ENCODE results near the gene CLDN5.

Gene CLDN5

GRCh38 chr22:19520007-19520406 lies 4.2 kb downstream of the CLDN5 start:
- ChIA-PET CTCF (no interaction called here), POLR2A (no interaction called here)
- no peak for DNase-seq (ENCODE audit: extremely low spot score)
- TF ChIP-seq CTCF (IDR thresholded peaks at IDR 0.05; ENCODE audit: control extremely low read depth, extremely low read depth, low read depth, missing control alignments): no peak

- ChIA-PET CTCF (no interaction called here), POLR2A (no interaction called here)
- no peak for DNase-seq (ENCODE audit: extremely low spot score)
- no peak for TF ChIP-seq CTCF (IDR thresholded peaks at IDR 0.05; ENCODE audit: control extremely low read depth, extremely low read depth, low read depth, missing control alignments)
Observed at GRCh38 chr22:19519041-19519926, 4.9 kb downstream of the CLDN5 start.

GRCh38 chr22:19518635-19519034 lies 5.6 kb downstream of the CLDN5 start:
- ChIA-PET POLR2A (no interaction called here), CTCF (no interaction called here)
- no peak for TF ChIP-seq CTCF (IDR thresholded peaks at IDR 0.05; ENCODE audit: control extremely low read depth, extremely low read depth, low read depth, missing control alignments)
- DNase-seq (ENCODE audit: extremely low spot score): no peak

GRCh38 chr22:19517919-19518611 lies 6.1 kb downstream of the CLDN5 start:
- CTCF ChIA-PET: no interaction called here
- no peak for TF ChIP-seq CTCF (IDR thresholded peaks at IDR 0.05; ENCODE audit: control extremely low read depth, extremely low read depth, low read depth, missing control alignments)

GRCh38 chr22:19517171-19517500 lies 7.1 kb downstream of the CLDN5 start:
- POLR2A ChIA-PET: no interaction called here
- CTCF ChIA-PET: no interaction called here
- DNase-seq (ENCODE audit: extremely low spot score): no peak
- no peak for TF ChIP-seq CTCF (IDR thresholded peaks at IDR 0.05; ENCODE audit: control extremely low read depth, extremely low read depth, low read depth, missing control alignments)

More at GRCh38 chr22:19517919-19518611, 6.1 kb downstream of the CLDN5 start:
- POLR2A ChIA-PET: no interaction called here
- DNase-seq (ENCODE audit: extremely low spot score): no peak

GRCh38 chr22:19516378-19517170 lies 7.6 kb downstream of the CLDN5 start:
- DNase-seq (ENCODE audit: extremely low spot score): no peak
- no peak for TF ChIP-seq CTCF (IDR thresholded peaks at IDR 0.05; ENCODE audit: control extremely low read depth, extremely low read depth, low read depth, missing control alignments)
- ChIA-PET CTCF (no interaction called here), POLR2A (no interaction called here)
